ENCODE measurements around the gene PTPRM. TPM values are rescaled to one million over a fixed set of nuclear protein-coding genes. Genes with fewer than 3 reads are reported as not detected.

PTPRM gene
- polyA plus RNA-seq, 3 donors, result 0.04 to 2.1 (median 0.66) TPM

GRCh38 chr18:8341481-8342230 lies 774.5 kb downstream of the PTPRM start:
- Mint-ChIP-seq H3K27ac (no peak overlapping the region), H3K27me3 (ENCODE audit: low read depth in 3 of 3) (peaks cover 0 to 5% (median 2%) of the 10 kb centered on the region in 3 donors), H3K4me1 (peaks cover 10% of the 10 kb centered on the region), H3K9me3 (peaks cover 0 to 4% (median 0%) of the 10 kb centered on the region in 7 donors), H3K36me3 (no peaks in the 10 kb centered on the region), H3K4me3 (no peak overlapping the region)
- no peaks in the 10 kb centered on the region for H3K9me3 ChIP-seq (replicated peaks in 1 of 2; ENCODE audit: control insufficient read depth in 1 of 2, insufficient read depth in 1 of 2, low read length in 2 of 2)
- H3K9ac ChIP-seq (ENCODE audit: insufficient read depth, low read length, poor library complexity, severe bottlenecking), result no peak overlapping the region
- 96% methylated on average over 3 of the region's 6 CpGs for WGBS (ENCODE audit: insufficient coverage)
- H3K4me2 ChIP-seq (replicated peaks; ENCODE audit: extremely low read depth, low read length, poor library complexity, severe bottlenecking), result no peak overlapping the region
- H3K4me3 ChIP-seq (replicated peaks in 1 of 3; ENCODE audit: low read depth in 2 of 3, low read length in 3 of 3), result no peak overlapping the region
- no peak overlapping the region for H3K27ac ChIP-seq (ENCODE audit: low read depth in 1 of 2, low read length in 2 of 2)
- no peaks in the 10 kb centered on the region for H3K4me1 ChIP-seq (ENCODE audit: control insufficient read depth in 1 of 2, insufficient read depth in 2 of 2, low read length in 2 of 2)
- H3K27me3 ChIP-seq (ENCODE audit: control insufficient read depth in 2 of 2, insufficient read depth in 2 of 2, low read length in 2 of 2), result no peaks in the 10 kb centered on the region
- H3K36me3 ChIP-seq (replicated peaks in 1 of 2; ENCODE audit: control insufficient read depth in 1 of 2, insufficient read depth in 2 of 2, low read length in 2 of 2), result no peaks in the 10 kb centered on the region
- no peak for DNase-seq
- H2AFZ ChIP-seq (ENCODE audit: insufficient read depth, low read depth, low read length, poor library complexity, severe bottlenecking), result no peak overlapping the region
- intact Hi-C loops (cut with micrococcal nuclease), result no loop called here
- TF ChIP-seq, protein P1, sequence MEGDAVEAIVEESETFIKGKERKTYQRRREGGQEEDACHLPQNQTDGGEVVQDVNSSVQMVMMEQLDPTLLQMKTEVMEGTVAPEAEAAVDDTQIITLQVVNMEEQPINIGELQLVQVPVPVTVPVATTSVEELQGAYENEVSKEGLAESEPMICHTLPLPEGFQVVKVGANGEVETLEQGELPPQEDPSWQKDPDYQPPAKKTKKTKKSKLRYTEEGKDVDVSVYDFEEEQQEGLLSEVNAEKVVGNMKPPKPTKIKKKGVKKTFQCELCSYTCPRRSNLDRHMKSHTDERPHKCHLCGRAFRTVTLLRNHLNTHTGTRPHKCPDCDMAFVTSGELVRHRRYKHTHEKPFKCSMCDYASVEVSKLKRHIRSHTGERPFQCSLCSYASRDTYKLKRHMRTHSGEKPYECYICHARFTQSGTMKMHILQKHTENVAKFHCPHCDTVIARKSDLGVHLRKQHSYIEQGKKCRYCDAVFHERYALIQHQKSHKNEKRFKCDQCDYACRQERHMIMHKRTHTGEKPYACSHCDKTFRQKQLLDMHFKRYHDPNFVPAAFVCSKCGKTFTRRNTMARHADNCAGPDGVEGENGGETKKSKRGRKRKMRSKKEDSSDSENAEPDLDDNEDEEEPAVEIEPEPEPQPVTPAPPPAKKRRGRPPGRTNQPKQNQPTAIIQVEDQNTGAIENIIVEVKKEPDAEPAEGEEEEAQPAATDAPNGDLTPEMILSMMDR (IDR thresholded peaks at IDR 0.05), result no peak
- no peaks in the 10 kb centered on the region for H4K20me1 ChIP-seq (ENCODE audit: insufficient read depth, low read length)
- H3K79me2 ChIP-seq (ENCODE audit: insufficient read depth, low read length), result no peaks in the 10 kb centered on the region

DNA sequence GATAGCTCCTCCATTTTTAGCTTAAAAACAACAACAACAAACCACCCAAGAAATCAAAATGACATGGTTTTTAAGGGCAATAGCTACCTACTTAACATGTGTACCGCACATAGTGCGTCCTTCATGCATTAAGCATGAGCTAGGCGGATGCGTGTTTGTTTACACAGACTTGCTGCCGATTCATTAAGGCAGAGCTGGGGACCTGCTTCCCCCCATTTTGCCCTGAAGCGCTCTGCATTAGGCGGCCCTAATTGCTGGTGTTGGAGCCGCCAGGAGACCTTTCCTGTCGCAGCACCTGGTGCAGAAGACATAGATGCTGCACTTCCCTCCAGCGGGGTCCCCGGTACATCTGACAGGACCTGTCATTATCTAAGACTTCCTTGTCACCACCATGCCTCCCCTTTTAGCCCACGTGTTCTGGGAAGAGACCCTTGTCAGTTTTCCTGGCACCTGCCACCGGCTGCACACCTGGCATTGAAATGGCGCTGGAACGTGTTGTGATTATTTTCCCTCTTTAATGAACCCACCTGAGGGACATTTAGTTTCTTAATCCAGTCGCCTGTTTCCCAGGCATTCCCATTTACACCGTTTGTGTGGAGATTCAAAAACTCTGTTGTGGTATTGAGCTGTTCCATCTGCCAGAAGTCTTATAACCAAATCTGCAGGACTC lies 781.1 kb downstream of the PTPRM start:
- H3K4me1 Mint-ChIP-seq, result no peaks in the 10 kb centered on the region
- peaks cover 0 to 3% (median 2%) of the 10 kb centered on the region in 3 donors for H3K27me3 Mint-ChIP-seq (ENCODE audit: low read depth in 3 of 3)
- Histone ChIP-seq H3K36me3 (replicated peaks in 1 of 2; ENCODE audit: control insufficient read depth in 1 of 2, insufficient read depth in 2 of 2, low read length in 2 of 2) (no peaks in the 10 kb centered on the region), H3K79me2 (ENCODE audit: insufficient read depth, low read length) (no peaks in the 10 kb centered on the region), H3K4me1 (ENCODE audit: control insufficient read depth in 1 of 2, insufficient read depth in 2 of 2, low read length in 2 of 2) (no peaks in the 10 kb centered on the region), H3K4me3 (replicated peaks in 1 of 3; ENCODE audit: low read depth in 2 of 3, low read length in 3 of 3) (no peak overlapping the region), H2AFZ (ENCODE audit: insufficient read depth, low read depth, low read length, poor library complexity, severe bottlenecking) (no peak overlapping the region), H3K27ac (ENCODE audit: low read depth in 1 of 2, low read length in 2 of 2) (no peak overlapping the region), H3K9ac (ENCODE audit: insufficient read depth, low read length, poor library complexity, severe bottlenecking) (no peak overlapping the region), H3K9me3 (replicated peaks in 1 of 2; ENCODE audit: control insufficient read depth in 1 of 2, insufficient read depth in 1 of 2, low read length in 2 of 2) (peaks cover 0 to 4% of the 10 kb centered on the region in 2 donors), H4K20me1 (ENCODE audit: insufficient read depth, low read length) (no peaks in the 10 kb centered on the region), H3K27me3 (ENCODE audit: control insufficient read depth in 2 of 2, insufficient read depth in 2 of 2, low read length in 2 of 2) (no peaks in the 10 kb centered on the region), H3K4me2 (replicated peaks; ENCODE audit: extremely low read depth, low read length, poor library complexity, severe bottlenecking) (no peak overlapping the region)
- no peaks in the 10 kb centered on the region for H3K36me3 Mint-ChIP-seq
- H3K9me3 Mint-ChIP-seq, result peaks cover 5 to 17% (median 7%) of the 10 kb centered on the region in 7 donors
- H3K27ac Mint-ChIP-seq, result no peak overlapping the region
- no peak overlapping the region for H3K4me3 Mint-ChIP-seq
- DNase-seq, result no peak
- TF ChIP-seq, protein P1 (IDR thresholded peaks at IDR 0.05), result no peak
- WGBS (ENCODE audit: insufficient coverage), result 92% methylated on average over 11 of the region's 17 CpGs
- intact Hi-C loops (cut with micrococcal nuclease), result no loop called here
